Mucosa of descending colon (tissue), 3 donors: ENCODE measurements around the gene ACP2. TPM values are rescaled to one million over a fixed set of nuclear protein-coding genes. Genes with fewer than 3 reads are reported as not detected.

Source experiments
- ATAC-seq: fragments of 200-7000 bp; cut with Tn5 transposase; one replicate; pipeline ENCODE4 v1.9.1; 2020; ENCODE audit warnings: mild to moderate bottlenecking, moderate library complexity
- DNase-seq, 3 donors: peaks; one replicate each; pipeline ENCODE4 v3.0.0-alpha.2; 2020
- H3K36me3 ChIP-seq: fragments of 200-600 bp; one replicate; pipeline ENCODE4 v1.8.0; 2021; ENCODE audit warnings: low read depth, mild to moderate bottlenecking
- H3K4me1 ChIP-seq: fragments of 200-600 bp; one replicate; pipeline ENCODE4 v1.8.0; 2021; ENCODE audit warnings: low read depth, mild to moderate bottlenecking
- H3K4me3 ChIP-seq: fragments of 200-600 bp; one replicate; pipeline ENCODE4 v1.8.0; 2021; ENCODE audit warnings: mild to moderate bottlenecking
- H3K9me3 ChIP-seq: fragments of 200-600 bp; one replicate; pipeline ENCODE4 v1.8.0; 2021; ENCODE audit warnings: mild to moderate bottlenecking
- CTCF ChIP-seq: fragments of 200-600 bp; IDR thresholded peaks from one replicate; pipeline ENCODE4 v1.8.0; 2022; ENCODE audit warnings: antibody characterized with exemption, mild to moderate bottlenecking
- intact Hi-C, 2 donors: fragments of 100-400 bp; cut with DNase I in 1 of 2; cut with micrococcal nuclease in 1 of 2; formaldehyde crosslinking; loops; one replicate each; pipeline versions ENCODE4 v1.11.0 to v1.11.1; 2022; cut with DNase I, micrococcal nuclease
- total RNA-seq, 3 donors: library from RNA; stranded (reverse); fragmentation: NEBNext Ultra II Directional in 2 of 3; extraction: Animal tissue kit (Norgen Biotek cat#: 25700) in 2 of 3; gene quantifications; one replicate each; pipeline versions ENCODE4 v1.2.1 to v1.2.4, GENCODE V29; 2021 to 2023
- donor health status: DM: no; HTN: no; CAD: no; lungs with moderate emphysema.
- donor health status: DM: no; HTN: no; CAD: no.
- donor health status: DM: no; HTN: yes; CAD: no.

The ACP2 gene
- total RNA-seq, 3 donors from 2014 or later = 42.6 to 53.8 (median 51.1) TPM

GRCh38 chr11:47248304-47248663 is 330 bp downstream of the ACP2 start:
- no peak for TF ChIP-seq CTCF
- DNase-seq = no peak

GRCh38 chr11:47247502-47247901 is 1.1 kb downstream of the ACP2 start:
- DNase-seq = no peak
- Histone ChIP-seq H3K4me1 (peaks cover 14% of the 10 kb centered on the region), H3K4me3 (no peak overlapping the region), H3K9me3 (no peaks in the 10 kb centered on the region), H3K36me3 (no peaks in the 10 kb centered on the region)
- intact Hi-C loops = no loop called here
- ATAC-seq = no peak
- TF ChIP-seq CTCF = no peak

More at GRCh38 chr11:47248304-47248663, 330 bp downstream of the ACP2 start:
- no peaks in the 10 kb centered on the region for H3K36me3 ChIP-seq
- H3K9me3 ChIP-seq = no peaks in the 10 kb centered on the region
- H3K4me1 ChIP-seq = peaks cover 16% of the 10 kb centered on the region
- intact Hi-C loops = no loop called here
- peak; percentile 40 for ATAC-seq
- H3K4me3 ChIP-seq = peak overlapping the region; percentile 45

GRCh38 chr11:47245611-47246357 is 2.8 kb downstream of the ACP2 start:
- intact Hi-C loops = no loop called here
- DNase-seq = no peak
- H3K4me3 ChIP-seq = no peak overlapping the region
- peaks cover 14% of the 10 kb centered on the region for H3K4me1 ChIP-seq
- ATAC-seq = no peak
- H3K36me3 ChIP-seq = no peaks in the 10 kb centered on the region
- no peak for TF ChIP-seq CTCF
- H3K9me3 ChIP-seq = no peaks in the 10 kb centered on the region

- ATAC-seq = peak; percentile 1
- TF ChIP-seq CTCF = no peak
- no peaks in the 10 kb centered on the region for H3K36me3 ChIP-seq
- H3K4me3 ChIP-seq = no peak overlapping the region
- H3K4me1 ChIP-seq = peaks cover 11% of the 10 kb centered on the region
- H3K9me3 ChIP-seq = no peaks in the 10 kb centered on the region
- DNase-seq = no peak
- intact Hi-C loops = no loop called here
Observed at GRCh38 chr11:47244448-47245350, 3.9 kb downstream of the ACP2 start.

GRCh38 chr11:47243454-47243853 is 5.2 kb downstream of the ACP2 start:
- Histone ChIP-seq H3K9me3 (no peaks in the 10 kb centered on the region), H3K4me3 (no peak overlapping the region), H3K36me3 (no peaks in the 10 kb centered on the region), H3K4me1 (peaks cover 8% of the 10 kb centered on the region)
- ATAC-seq (peak; percentile 47), DNase-seq (no peak)
- intact Hi-C loops = no loop called here
- TF ChIP-seq CTCF = no peak
